Measurements from ENCODE around the gene WWOX.

WWOX gene

DNA sequence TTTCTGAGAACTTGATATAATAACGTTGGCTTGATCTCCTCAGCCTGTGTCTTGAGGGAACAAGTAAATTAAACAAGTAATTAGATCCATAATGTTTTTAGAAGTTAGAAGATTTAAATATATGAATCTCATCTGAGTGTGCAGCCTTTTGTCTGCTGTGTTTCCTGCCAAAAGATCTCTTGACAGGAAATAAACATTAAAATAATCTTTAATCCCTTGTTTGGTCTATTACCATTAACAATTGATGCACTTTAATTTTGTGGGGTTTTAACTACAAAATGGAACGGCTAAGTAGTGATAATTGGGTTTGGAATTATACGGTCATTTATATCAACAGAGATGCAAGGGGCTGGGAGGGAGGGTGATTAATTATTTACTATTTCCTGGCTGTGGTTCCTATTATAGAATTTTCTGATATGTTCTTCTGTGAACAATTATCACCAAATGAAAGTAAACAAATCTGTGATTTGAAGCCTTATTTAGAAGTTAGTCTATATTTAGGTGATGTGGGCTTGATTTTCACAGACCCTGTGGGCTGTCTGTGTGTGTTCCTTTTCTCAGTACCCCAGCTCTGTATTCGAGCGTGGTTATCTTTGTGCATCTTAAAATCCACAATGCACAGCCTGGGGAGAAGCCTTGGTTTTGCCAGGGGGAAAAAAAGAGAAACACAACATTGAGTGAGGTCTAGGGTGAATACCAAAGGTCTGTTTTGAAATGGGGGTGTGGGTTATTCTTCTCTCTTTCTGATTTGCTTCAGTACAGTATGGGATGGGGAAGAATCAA is 556.1 kb downstream of the WWOX start:
- DNase-seq (ENCODE audit: low spot score), result no peak

DNA sequence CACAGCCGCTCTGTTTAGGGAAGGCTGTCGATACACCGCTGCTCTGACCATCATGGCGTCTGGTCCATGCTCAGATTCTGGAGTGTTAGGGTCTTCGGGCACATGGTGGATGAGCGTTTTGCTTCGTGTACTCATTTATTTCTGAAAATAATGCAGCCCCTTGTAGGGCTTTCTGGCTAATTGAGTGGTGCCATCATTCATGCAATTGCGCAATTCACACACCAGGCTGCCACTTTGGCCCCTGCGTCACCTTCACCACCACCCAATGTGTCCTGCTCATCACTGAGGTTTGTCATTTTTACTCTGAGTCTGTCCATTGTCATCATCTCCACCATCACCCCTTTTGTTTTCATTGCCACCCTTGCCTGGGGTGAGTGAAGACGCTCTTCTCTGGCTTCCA is 557.4 kb downstream of the WWOX start:
- no peak for DNase-seq (ENCODE audit: low spot score)

DNA sequence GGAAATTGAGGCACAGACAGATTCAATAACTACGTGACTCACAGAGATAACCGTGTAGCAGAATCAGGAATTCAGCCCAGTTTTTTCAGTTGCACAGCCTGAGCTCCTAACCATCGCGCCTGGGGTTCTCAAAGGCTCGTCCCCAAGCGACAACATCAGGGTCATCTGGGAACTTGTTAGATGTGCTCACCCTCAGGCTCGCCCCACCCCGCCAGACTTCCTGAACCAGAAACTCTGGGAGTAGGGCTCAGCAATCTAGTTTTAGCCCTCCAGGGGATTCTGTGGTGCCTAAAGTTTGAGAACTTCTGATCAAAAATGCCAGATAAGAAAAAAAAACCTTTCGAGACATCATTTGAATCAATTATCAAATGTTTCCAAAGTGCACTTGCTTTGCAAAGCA is 559.8 kb downstream of the WWOX start:
- no peak for DNase-seq (ENCODE audit: low spot score)

DNA sequence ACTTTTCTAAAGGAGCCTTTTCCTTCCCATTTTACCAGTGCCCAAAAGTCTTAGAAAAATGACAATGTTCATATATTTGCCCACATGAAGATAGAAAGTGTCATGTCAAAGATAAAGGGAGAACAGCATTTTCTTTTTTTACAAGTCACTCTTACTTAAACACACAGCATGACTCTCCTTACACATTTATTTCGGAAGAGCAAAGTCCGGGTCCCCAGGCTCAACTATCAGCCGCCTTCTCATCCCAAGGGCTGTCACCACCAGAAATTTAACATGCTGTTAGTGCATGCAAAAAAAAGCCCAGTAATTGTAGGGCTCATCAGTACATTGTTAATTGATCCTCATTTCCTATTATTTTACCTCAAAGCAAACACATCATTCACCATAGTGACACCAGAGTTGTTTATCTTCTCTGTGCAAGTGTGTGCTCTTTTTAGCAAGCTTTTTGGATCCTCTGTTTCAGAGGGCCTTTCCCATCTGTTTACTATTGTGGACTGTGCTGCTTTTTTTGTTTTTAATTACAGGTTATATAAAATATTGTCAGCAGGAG is 560.3 kb downstream of the WWOX start:
- no peak for DNase-seq (ENCODE audit: low spot score)

DNA sequence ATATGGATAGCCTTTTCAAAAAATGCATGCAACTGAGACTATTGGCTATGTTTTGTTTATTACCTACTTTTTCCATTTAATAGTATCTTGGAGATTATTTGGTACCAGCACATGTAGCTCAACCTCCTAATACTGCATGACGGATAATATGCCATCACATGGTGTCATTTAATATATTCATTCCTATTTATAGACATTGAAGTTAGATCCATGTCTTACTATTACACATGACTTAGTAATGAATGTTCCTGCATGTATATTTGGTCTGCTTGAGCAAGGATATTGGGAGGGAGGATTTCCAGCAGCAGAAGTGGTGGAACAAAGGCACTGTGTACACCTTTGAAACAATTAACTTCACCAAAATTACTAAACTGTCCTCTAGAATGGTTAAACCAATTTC is 561.3 kb downstream of the WWOX start:
- DNase-seq (ENCODE audit: low spot score), result no peak

DNA sequence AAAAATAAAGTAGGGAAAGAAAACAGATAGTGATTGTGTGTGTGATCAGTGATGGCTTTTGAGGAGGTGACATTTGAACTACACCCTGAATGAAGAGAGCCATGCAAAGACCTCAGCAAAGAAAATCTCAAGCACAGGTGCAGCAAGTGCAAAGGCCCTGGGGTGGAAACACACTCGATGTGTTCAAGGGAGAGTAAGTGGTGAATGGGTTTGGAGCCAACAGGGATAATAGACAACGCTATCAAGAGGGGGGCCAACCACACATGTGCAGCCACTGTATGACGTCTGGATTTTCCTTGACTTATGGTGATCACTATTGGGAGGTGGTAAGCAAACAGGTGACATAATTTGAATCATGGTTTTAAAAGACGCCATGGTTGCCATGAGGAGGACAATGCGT is 564.2 kb downstream of the WWOX start:
- DNase-seq (ENCODE audit: low spot score), result no peak

DNA sequence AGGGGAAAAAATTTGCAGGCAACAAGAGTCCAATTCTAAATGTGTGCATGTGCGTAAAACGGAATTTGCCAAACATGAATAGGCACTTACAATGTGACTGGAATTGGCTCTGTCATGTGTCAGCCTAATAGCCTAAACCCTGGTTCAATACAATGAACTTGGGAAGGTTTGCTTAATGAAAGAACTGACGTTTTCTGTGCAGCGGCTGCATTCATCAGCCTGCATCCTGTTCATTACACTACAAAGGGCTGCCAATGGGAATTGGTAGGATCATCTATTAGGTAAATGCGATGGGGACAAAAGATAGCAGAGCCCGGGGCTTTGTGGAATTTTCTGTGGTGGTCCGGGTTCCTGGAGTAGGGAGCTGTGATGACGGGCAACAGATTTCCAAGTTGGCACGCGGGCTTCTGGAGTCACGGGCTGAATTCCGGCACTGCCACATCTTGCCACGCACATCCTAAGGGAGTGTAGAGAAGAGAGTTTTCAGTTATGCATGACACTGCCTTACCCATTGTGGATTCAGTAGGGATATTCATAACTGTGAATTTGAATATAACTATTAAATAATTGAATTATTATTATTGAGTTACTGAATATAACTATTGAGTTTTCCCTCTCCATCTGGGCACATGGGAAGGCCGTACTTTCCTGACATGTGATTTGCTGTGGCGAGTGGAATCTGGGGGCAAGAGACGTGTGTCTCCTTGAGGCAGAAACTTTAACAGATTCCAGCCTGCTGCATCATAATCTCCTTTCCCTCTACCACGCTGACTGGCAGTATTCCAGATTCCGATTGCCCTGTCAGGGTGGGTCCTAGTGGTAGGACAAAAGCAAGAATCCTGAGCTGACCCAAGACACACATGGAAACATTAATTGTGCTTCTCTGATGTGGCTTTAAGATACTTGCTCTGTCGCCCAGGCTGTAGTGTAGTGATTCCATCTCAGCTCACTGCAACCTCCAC is 565.6 kb downstream of the WWOX start:
- no peak for DNase-seq (ENCODE audit: low spot score)

DNA sequence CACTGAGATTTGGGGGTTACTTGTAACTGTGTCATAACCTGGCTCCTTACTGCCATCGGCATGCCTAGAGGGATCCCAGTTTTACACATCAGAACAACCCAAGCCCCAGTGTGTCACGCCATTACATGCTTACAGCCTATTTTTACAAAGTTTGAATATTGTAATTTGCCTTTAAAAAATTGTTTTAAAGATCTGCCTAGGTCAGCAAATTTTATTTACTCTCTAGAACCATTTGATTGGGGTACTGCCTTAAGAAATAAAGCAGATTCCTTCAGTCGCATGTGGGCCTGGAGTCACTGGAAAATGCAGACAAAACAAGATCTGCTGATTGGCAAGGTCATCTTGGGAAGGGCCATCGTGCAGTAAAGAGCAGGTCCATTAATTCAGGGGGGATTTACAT is 566.9 kb downstream of the WWOX start:
- DNase-seq (ENCODE audit: low spot score), result no peak

DNA sequence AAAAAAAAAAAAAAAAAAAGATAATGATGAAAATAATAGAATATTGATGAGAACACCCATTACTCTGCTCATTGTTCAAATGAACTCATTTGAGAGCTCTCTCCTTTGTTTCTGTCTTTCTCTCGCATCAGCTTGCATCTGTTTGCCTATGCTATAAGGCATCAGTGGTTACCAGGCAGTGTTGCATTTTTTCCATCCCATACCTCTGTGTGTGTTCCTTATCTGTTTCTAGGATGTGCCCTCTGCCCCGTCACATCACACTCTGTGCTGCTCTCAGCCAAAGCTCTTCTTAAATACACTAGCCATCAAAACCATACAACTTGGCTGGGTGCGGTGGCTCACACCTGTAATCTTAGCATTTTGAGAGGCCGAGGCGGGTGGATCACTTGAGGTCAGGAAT is 568.2 kb downstream of the WWOX start:
- no peak for DNase-seq (ENCODE audit: low spot score)

DNA sequence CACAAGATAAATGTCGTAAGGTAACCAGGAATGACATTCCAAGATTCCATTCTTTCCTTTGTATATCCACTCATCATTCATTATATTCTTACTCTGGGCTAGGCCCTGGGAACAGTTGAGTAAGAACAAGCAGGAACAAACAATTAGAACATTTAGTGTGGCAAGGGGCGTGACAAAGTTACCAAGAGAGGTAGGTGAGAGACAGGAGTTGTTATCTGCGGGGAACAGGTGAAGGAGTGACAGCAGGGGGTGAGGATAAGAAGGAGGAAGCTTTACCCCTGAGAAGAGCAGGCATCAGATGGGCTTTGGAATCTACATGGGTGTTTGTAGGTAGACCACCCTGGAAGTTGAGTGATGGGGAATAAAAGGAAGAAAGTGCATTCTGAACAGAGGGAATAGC is 568.9 kb downstream of the WWOX start:
- no peak for DNase-seq (ENCODE audit: low spot score)

DNA sequence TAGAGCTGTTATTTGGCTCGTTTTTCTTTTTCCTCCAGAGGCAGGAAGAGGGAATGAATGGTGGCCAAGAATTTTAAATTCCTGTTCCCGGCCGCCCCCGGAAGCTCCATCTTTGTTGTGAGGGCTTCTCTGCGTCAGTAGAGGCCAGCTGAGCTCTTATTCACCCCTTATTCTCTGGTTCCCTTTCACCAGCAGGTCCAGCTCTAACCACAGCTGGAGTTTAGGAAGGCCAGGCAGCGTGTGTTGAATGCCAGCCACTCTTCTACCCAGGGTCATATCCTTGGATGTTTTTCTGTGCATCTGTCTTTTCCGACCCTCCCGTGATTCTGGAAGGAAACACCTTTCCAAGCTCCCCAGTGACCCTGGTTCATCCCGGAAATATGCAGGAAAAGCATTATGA is 570.5 kb downstream of the WWOX start:
- DNase-seq (ENCODE audit: low spot score), result no peak

DNA sequence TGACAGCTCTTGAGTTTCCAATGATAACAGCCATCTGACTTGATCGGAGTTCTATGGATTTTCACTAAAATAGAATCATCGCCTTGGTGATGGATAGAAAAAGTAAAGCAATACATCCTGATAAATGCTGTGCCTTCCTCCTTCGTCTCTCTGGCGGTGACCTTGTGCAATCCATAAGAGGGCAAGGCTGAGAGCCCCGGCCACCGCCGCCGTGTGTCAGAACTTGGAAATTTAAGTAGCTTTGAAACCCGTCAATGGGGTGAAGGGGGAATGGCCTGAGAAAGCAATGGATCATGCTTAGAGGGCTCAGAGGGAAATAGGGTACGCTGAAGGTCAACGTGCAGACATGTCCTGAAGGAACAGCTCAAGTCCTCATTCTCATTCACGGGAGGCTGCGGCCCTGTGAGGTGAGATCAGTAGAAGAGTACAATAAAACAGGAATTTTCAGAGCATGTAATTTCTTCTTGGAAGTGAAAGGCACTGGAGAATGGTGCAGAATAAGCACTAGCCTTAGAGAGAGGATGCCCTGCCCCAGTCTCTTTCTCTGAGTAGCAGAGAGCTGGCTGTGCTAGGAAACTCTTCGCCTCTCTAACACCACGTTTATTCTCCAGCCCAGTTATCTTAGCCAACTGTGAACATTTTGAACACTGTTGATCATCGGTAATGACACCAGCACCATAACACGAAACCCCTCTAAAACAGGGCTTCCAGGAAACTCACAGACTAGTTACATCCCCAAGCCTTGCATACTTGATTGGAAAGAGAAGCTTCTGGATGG is 573.5 kb downstream of the WWOX start:
- no peak for DNase-seq (ENCODE audit: low spot score)

DNA sequence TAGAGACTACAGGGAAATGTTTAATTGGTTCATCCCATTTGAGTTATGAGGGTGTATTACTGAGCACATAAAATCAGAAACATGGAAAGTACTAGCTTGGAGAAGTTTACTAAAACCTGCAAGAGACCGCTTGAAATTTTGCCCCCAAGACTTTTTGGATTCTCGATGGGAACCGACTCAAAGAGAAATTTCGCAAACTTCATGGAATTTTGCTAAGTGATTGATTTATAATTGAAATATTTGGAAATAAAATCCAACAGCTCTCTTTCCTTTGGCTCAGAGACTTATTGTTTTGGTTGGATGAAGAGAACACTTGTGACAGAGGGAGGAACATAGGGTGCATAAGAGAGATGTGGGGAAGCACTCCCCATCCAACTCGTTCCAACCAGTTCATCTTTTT is 574.4 kb downstream of the WWOX start:
- no peak for DNase-seq (ENCODE audit: low spot score)

DNA sequence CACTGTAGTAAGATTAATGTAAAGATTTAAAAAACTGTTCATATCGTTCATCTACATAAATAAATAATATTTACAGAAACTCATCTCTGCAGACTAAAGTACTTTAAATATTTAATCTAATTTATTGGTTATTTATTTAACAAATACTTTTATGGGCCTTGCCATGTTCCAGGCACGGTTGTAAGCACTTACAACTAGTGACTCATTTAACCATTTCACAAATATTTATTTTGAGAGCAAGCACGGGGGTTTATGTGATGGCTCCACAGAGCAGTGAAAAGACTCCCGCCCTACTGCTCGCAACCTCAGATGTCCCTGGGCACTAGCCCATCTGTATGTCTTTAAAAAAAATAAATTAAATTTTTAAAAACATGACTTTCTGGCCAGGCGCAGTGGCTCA is 575.9 kb downstream of the WWOX start:
- DNase-seq (ENCODE audit: low spot score), result no peak

DNA sequence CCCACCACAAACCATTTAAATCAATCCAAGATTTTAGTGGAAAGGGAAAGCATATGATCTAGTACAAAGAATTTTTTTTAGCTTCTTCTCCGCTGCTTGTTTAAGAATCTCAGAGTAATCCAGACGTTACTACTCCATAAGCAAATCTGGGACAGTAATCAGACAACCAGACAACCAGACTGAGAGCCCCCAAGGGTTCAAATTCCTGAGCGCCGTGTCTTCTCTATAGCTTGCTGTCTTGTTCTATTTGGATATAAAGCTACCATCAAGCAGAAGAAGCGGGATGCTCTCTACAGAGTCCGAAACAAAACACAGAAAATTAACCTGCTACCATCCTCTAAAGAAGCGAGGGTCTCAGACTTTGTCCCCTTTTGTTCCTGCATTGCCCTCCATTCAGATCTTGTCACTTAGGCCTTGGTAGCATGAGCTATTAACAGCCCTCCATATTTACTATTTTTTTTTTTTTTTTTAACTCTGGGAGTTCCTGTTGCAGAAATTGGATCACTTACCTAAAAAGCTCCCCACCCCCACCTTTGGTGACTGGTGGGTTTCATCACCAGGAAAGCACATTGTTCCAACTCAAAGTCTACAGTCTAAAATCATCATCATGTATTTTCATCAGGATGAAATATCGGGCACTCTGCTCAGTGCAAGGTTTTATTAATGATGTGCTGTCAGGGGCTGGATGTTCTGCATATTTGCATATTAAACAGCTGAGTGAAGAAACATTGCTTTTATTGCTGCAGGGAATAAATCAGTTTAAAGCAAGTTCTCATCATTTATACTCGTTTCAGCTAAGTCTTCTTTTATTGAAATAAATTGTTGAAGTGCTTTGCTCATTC is 576.7 kb downstream of the WWOX start:
- DNase-seq (ENCODE audit: low spot score), result no peak

DNA sequence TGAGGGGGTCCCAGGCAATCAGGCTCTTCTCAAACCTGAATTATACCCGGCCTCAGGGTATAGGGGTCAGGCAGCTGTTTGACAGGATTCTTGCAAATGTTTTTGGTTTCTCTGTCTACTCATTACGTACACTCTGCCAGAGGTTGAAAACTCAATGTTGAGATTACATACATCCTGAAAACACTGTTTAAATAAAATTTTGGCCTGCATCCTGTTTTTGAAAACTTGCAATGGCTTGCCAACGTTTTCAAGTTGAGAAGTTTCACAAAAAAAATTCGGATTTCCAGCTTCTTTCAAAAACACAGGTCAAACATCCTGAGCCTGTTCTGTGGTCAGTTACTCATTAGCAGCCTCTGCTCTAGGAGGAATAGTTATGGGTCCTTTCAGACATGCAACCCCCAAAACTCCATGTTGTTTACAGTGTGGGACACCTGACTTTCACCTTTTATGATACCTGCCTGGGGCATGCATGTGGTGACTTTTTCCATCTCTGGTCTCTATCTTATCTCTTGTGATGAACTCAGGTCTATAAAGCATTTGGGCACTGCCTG is 577.8 kb downstream of the WWOX start:
- DNase-seq (ENCODE audit: low spot score), result no peak

DNA sequence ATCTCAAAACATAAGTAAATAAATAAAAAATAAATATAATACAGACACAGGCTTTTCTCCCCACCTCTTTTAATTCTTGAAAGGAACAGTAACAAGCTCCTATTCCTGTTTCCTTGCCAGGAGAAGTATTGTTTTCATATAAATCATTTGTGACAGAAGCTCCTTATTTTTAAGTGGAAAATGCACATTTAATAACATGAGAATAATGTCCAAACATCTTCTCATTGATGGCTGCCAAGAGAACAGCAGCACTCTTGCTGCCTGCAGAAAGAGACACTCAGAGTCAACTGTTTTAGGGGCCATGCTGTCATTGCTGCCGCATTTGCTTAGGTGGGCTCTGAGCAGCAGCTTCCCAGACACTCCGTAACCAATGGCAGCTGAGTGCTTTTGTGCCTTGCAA is 580.1 kb downstream of the WWOX start:
- no peak for DNase-seq (ENCODE audit: low spot score)

DNA sequence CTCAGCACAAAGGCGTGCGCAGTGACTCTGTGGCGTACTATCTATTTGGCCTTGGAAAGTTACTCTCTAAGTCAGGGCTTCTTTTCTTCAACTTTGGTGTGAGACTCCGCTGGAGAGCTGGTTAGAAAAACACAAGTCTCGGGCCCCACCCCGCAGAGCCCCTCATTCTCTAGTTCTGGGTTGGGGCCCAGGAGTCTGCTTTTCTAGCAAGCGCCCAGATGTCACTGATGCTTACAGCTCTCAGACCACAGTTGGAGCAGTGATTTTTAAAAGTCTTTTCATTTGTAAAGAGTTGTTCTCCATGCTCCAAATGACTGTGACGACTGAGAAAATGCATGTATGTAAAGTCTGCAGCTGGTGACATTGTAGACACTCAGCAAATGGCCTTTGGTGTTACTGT is 582.3 kb downstream of the WWOX start:
- DNase-seq (ENCODE audit: low spot score), result no peak

DNA sequence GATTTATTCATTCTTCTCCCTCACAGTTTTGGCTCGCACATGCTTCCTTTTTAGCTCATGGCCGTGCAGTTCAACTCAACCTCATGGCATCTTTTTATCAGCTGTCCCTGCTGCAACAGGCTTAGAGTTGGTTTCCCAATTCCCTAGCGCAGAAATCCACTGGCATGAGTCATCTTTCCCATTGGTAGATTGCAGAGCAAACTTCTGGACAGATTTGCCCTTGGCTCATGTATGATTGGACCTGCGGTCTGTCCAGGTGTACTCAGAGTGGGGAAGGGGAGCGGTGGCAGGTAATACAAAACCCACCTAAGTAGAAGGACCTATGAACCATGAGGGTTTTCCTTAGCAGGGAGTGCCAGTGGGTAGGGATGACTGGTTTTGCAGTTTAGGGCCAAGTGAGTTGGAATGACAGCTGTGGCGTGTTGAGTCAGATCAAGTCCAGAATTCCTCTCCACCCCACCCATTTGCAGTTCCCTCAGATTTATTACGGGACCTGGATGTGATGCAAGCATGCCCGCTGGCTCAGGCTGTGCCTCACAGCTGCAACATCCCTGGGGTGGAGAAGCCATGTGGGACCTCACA is 584.7 kb downstream of the WWOX start:
- DNase-seq (ENCODE audit: low spot score), result no peak

DNA sequence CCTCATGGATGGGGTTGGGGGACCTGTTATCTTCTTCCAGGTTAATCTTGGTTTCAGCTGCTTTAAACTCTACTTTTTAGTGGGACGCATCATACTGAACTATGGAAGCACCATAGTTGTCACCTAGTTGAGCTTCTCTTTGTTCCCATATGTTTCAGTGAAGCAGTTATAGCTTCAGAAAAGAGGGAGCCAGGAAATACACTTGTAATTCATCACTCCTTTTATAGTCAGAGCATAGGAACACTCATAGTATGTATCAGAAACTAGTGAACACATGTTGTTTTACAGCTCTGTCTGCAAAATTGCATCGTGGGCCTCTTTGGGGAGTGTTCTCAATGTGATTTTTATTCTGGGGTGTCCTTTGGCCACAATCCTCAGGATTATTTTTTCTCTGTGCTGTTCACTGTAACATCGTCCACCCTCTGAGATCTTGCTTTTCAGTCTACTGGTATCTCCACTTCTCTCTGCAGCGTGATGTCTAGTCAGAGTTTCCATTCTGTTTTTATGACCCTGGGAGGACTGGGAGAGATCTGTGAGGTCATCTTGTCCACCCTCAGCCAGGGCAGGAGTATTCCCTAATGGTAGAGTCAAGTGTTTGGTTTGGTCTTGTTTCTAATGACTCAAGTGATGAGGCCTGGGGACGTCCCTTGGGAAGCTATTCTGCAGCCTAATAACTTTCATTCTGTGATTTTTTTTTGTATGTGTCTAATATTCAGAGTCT is 585.4 kb downstream of the WWOX start:
- no peak for DNase-seq (ENCODE audit: low spot score)

Measured in hematopoietic multipotent progenitor cell treated with erythropoietin and hydrocortisone succinate and interleukin-3 and kit ligand, for 15 days (in vitro differentiated cells).